ENCODE results near the gene PLA2G4C.
"Not testable (repeated sequence)": the region's sequence is repeated elsewhere in the genome, so short reads cannot be mapped to it uniquely, and the experiment has no call there.

- not testable (repeated sequence) for TF ChIP-seq CTCF (IDR thresholded peaks at IDR 0.05; ENCODE audit: insufficient read depth, low read depth, low read length); EZH2 (IDR thresholded peaks at IDR 0.05; ENCODE audit: insufficient read depth, low read length)
Measured at GRCh38 chr19:48070177-48070769, 40.3 kb downstream of the PLA2G4C start.

Data from astrocyte (in vitro differentiated cells and primary cell).